Measurements from ENCODE around the gene POLN.

The POLN gene

GRCh38 chr4:2070421-2071251, 171.3 kb downstream of the POLN start:
- no peak for DNase-seq (ENCODE audit: low read depth in 3 of 3)

GRCh38 chr4:2069986-2070385, 171.9 kb downstream of the POLN start:
- DNase-seq (ENCODE audit: low read depth in 3 of 3) = no peak

- DNase-seq (ENCODE audit: low read depth in 3 of 3) = no peak
Observed at GRCh38 chr4:2069161-2069971, 172.6 kb downstream of the POLN start.

GRCh38 chr4:2068566-2068965, 173.4 kb downstream of the POLN start:
- DNase-seq (ENCODE audit: low read depth in 3 of 3) = no peak

GRCh38 chr4:2068198-2068470, 173.8 kb downstream of the POLN start:
- no peak for DNase-seq (ENCODE audit: low read depth in 3 of 3)

GRCh38 chr4:2067446-2068197, 174.3 kb downstream of the POLN start:
- DNase-seq (ENCODE audit: low read depth in 3 of 3) = no peak

- no peak for DNase-seq (ENCODE audit: low read depth in 3 of 3)
Observed at GRCh38 chr4:2066571-2067445, 175.1 kb downstream of the POLN start.

GRCh38 chr4:2066011-2066551, 175.8 kb downstream of the POLN start:
- no peak for DNase-seq (ENCODE audit: low read depth in 3 of 3)

GRCh38 chr4:2065106-2065930, 176.6 kb downstream of the POLN start:
- DNase-seq (ENCODE audit: low read depth in 3 of 3) = no peak

GRCh38 chr4:2064276-2064991, 177.5 kb downstream of the POLN start:
- DNase-seq (ENCODE audit: low read depth in 3 of 3) = no peak

GRCh38 chr4:2063557-2064275, 178.2 kb downstream of the POLN start:
- DNase-seq (ENCODE audit: low read depth in 3 of 3) = no peak

- DNase-seq (ENCODE audit: low read depth in 3 of 3) = no peak
Observed at GRCh38 chr4:2062808-2063524, 179.0 kb downstream of the POLN start.

GRCh38 chr4:2062168-2062807, 179.6 kb downstream of the POLN start:
- no peak for DNase-seq (ENCODE audit: low read depth in 3 of 3)

- DNase-seq (ENCODE audit: low read depth in 3 of 3) = no peak
Observed at GRCh38 chr4:2061186-2062131, 180.5 kb downstream of the POLN start.

- DNase-seq (ENCODE audit: low read depth in 3 of 3) = no peak
Observed at GRCh38 chr4:2060611-2061185, 181.2 kb downstream of the POLN start.
